ENCODE measurements around the gene LAMTOR5. TPM values are rescaled to one million over a fixed set of nuclear protein-coding genes. Genes with fewer than 3 reads are reported as not detected.
"Not testable (repeated sequence)": the region's sequence is repeated elsewhere in the genome, so short reads cannot be mapped to it uniquely, and the experiment has no call there.

Gene LAMTOR5
- polyA plus RNA-seq, 1 donor = 136 TPM

- peak; percentile 59 to 69 for DNase-seq
- WGBS (ENCODE audit: insufficient coverage, low lambda C conversion rate) = no CpG with 5 or more reads among the region's 4 CpGs
- no peak overlapping the region for H3K27ac ChIP-seq (ENCODE audit: low read length)
Observed at GRCh38 chr1:110412576-110412975, 5.1 kb upstream of the LAMTOR5 start.

DNA sequence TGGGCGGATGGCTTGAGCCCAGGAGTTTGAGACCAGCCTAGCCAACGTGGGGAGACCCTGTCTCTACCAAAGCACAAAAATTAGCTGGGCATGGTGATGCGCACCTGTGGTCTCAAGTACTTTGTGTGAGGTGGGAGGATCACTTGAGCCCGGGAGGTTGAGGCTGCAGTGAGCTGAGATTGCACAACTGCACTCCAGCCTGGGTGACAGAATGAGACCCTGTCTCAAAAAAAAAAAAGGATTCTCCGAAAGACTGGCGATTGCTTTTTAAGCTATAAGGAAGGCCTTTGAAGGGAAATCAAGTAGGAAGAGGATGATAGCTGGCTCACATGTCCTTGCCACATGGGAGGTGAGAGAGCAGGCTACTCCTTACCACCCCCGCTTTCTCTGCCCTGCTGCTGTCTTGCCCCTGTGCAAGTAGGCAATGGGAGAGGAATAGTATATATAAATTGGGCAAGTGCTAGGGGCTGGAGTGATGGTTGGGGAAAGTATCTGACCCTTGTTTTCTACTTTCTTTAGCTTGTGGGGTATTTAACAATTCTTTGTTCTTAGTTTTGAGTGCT is 3.8 kb upstream of the LAMTOR5 start:
- no peaks in the 10 kb centered on the region for H3K36me3 ChIP-seq (ENCODE audit: control insufficient read depth, insufficient read depth, low read length)
- no peaks in the 10 kb centered on the region for H3K9me3 ChIP-seq (ENCODE audit: control insufficient read depth, low read depth, low read length)
- H3K4me1 ChIP-seq (ENCODE audit: control insufficient read depth, insufficient read depth, low read length) = peaks cover 6% of the 10 kb centered on the region
- no peak for DNase-seq
- WGBS (ENCODE audit: insufficient coverage, low lambda C conversion rate) = no CpG with 5 or more reads among the region's 7 CpGs
- no peaks in the 10 kb centered on the region for H3K27me3 ChIP-seq (ENCODE audit: control insufficient read depth, insufficient read depth, low read length)
- H3K27ac ChIP-seq (ENCODE audit: low read length) = no peak overlapping the region
- H3K4me3 ChIP-seq (ENCODE audit: low read length) = no peak overlapping the region

More at GRCh38 chr1:110412576-110412975, 5.1 kb upstream of the LAMTOR5 start:
- Histone ChIP-seq H3K36me3 (ENCODE audit: control insufficient read depth, insufficient read depth, low read length) (no peaks in the 10 kb centered on the region), H3K4me1 (ENCODE audit: control insufficient read depth, insufficient read depth, low read length) (peaks cover 6% of the 10 kb centered on the region), H3K27me3 (ENCODE audit: control insufficient read depth, insufficient read depth, low read length) (no peaks in the 10 kb centered on the region), H3K4me3 (ENCODE audit: low read length) (no peak overlapping the region), H3K9me3 (ENCODE audit: control insufficient read depth, low read depth, low read length) (no peaks in the 10 kb centered on the region)

GRCh38 chr1:110409316-110409715 is 1.8 kb upstream of the LAMTOR5 start:
- peak overlapping the region; percentile 3 for H3K27ac ChIP-seq (ENCODE audit: low read length)
- no peaks in the 10 kb centered on the region for H3K27me3 ChIP-seq (ENCODE audit: control insufficient read depth, insufficient read depth, low read length)
- H3K36me3 ChIP-seq (ENCODE audit: control insufficient read depth, insufficient read depth, low read length) = peaks cover 3% of the 10 kb centered on the region
- peaks cover 6% of the 10 kb centered on the region for H3K4me1 ChIP-seq (ENCODE audit: control insufficient read depth, insufficient read depth, low read length)
- DNase-seq = peak; percentile 43 to 72
- H3K4me3 ChIP-seq (ENCODE audit: low read length) = no peak overlapping the region
- no peaks in the 10 kb centered on the region for H3K9me3 ChIP-seq (ENCODE audit: control insufficient read depth, low read depth, low read length)
- 100% methylated on average over 1 of the region's 6 CpGs for WGBS (ENCODE audit: insufficient coverage, low lambda C conversion rate)

DNA sequence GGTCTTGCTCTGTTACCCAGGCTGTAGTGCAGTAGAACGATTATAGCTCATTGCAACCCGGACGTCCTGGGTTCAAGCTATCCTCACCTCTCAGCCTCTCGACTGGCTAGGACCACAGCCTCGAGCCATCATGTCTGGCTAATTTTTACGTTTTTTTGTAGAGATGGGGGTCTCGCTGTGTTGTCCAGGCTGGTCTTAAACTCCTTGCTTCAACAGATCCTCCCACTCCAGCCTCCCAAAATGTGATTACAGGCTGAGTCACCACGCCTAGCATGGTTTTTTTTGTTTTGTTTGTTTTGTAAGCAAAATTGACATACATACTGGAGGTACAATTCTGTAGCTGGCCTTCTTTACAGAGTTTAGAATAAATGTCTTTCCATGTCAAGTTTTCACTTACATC is 994 bp upstream of the LAMTOR5 start:
- H3K27me3 ChIP-seq (ENCODE audit: control insufficient read depth, insufficient read depth, low read length) = no peaks in the 10 kb centered on the region
- peaks cover 10% of the 10 kb centered on the region for H3K36me3 ChIP-seq (ENCODE audit: control insufficient read depth, insufficient read depth, low read length)
- 100% methylated on average over 1 of the region's 8 CpGs for WGBS (ENCODE audit: insufficient coverage, low lambda C conversion rate)
- no peak for DNase-seq
- H3K9me3 ChIP-seq (ENCODE audit: control insufficient read depth, low read depth, low read length) = no peaks in the 10 kb centered on the region
- no peak overlapping the region for H3K4me3 ChIP-seq (ENCODE audit: low read length)
- peaks cover 6% of the 10 kb centered on the region for H3K4me1 ChIP-seq (ENCODE audit: control insufficient read depth, insufficient read depth, low read length)
- H3K27ac ChIP-seq (ENCODE audit: low read length) = peak overlapping the region; percentile 3

GRCh38 chr1:110406407-110406806 is 1.1 kb downstream of the LAMTOR5 start:
- WGBS (ENCODE audit: insufficient coverage, low lambda C conversion rate) = no CpG with 5 or more reads among the region's 15 CpGs
- H3K36me3 ChIP-seq (ENCODE audit: control insufficient read depth, insufficient read depth, low read length) = peaks cover 30% of the 10 kb centered on the region
- not testable (repeated sequence) for H3K4me1 ChIP-seq (ENCODE audit: control insufficient read depth, insufficient read depth, low read length); DNase-seq; H3K9me3 ChIP-seq (ENCODE audit: control insufficient read depth, low read depth, low read length); H3K27me3 ChIP-seq (ENCODE audit: control insufficient read depth, insufficient read depth, low read length)
- H3K4me3 ChIP-seq (ENCODE audit: low read length) = peak overlapping the region; percentile 91
- peak overlapping the region; percentile 86 for H3K27ac ChIP-seq (ENCODE audit: low read length)

DNA sequence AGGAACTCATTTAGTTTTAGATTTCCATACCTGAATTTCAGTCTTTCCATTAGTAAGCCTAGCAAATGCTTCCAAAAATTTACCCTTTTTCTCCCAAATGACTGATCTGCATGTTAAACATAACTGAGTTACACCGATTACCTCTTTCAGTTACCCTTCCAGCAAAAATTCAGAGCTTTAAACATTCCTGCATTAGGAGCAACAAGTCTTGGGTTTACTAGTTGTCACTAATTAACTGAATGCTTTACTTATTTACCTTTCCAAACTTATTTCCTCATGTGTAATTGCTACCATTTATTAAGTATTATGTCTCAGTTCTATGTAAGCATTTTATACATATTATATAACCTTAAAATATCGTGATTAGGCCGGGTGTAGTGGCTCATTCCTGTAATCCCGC is 3.1 kb downstream of the LAMTOR5 start:
- Histone ChIP-seq H3K9me3 (ENCODE audit: control insufficient read depth, low read depth, low read length) (no peaks in the 10 kb centered on the region), H3K27me3 (ENCODE audit: control insufficient read depth, insufficient read depth, low read length) (no peaks in the 10 kb centered on the region), H3K36me3 (ENCODE audit: control insufficient read depth, insufficient read depth, low read length) (peaks cover 42% of the 10 kb centered on the region), H3K4me3 (ENCODE audit: low read length) (no peak overlapping the region), H3K4me1 (ENCODE audit: control insufficient read depth, insufficient read depth, low read length) (peaks cover 6% of the 10 kb centered on the region), H3K27ac (ENCODE audit: low read length) (no peak overlapping the region)
- WGBS (ENCODE audit: insufficient coverage, low lambda C conversion rate) = no CpG with 5 or more reads among the region's 4 CpGs
- no peak for DNase-seq

- H3K27ac ChIP-seq (ENCODE audit: low read length) = no peak overlapping the region
- H3K9me3 ChIP-seq (ENCODE audit: control insufficient read depth, low read depth, low read length) = no peaks in the 10 kb centered on the region
- H3K4me3 ChIP-seq (ENCODE audit: low read length) = no peak overlapping the region
- peaks cover 6% of the 10 kb centered on the region for H3K4me1 ChIP-seq (ENCODE audit: control insufficient read depth, insufficient read depth, low read length)
- H3K27me3 ChIP-seq (ENCODE audit: control insufficient read depth, insufficient read depth, low read length) = no peaks in the 10 kb centered on the region
- peaks cover 43% of the 10 kb centered on the region for H3K36me3 ChIP-seq (ENCODE audit: control insufficient read depth, insufficient read depth, low read length)
- WGBS (ENCODE audit: insufficient coverage, low lambda C conversion rate) = 100% methylated on average over 1 of the region's 5 CpGs
- no peak for DNase-seq
Observed at GRCh38 chr1:110403805-110404204, 3.7 kb downstream of the LAMTOR5 start.

DNA sequence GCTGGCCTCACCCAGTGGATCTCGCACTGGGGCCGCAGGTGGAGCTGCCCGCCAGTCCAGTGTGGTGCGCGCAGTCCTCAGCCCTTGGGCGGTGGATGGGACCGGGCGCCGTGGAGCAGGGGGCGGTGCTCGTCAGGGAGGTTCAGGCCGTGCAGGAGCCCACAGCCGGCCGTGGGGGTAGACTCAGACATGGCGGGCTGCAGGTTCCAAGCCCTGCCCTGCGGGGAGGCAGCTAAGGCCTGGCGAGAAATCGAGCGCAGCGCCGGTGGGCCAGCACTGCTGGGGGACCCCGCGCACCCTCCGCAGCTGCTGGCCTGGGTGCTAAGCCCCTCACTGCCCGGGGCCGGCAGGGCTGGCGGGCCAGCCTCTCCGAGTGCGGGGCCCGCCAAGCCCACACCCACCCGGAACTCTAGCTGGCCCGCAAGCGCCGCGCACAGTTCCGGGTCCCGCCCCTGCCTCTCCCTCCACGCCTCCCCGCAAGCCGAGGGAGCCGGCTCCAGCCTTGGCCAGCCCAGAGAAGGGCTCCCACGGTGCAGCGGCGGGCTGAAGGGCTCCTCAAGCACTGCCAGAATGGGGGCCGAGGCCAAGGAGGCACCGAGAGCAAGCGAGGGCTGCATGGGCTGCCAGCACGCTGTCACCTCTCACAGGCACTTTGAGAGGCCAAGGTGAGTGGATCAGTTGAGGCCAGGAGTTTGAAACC is 11.1 kb downstream of the LAMTOR5 start:
- H3K27me3 ChIP-seq (ENCODE audit: control insufficient read depth, insufficient read depth, low read length); H3K9me3 ChIP-seq (ENCODE audit: control insufficient read depth, low read depth, low read length); H3K4me3 ChIP-seq (ENCODE audit: low read length); H3K27ac ChIP-seq (ENCODE audit: low read length); DNase-seq: not testable (repeated sequence)
- WGBS (ENCODE audit: insufficient coverage, low lambda C conversion rate) = no CpG with 5 or more reads among the region's 48 CpGs
- H3K36me3 ChIP-seq (ENCODE audit: control insufficient read depth, insufficient read depth, low read length) = peaks cover 13% of the 10 kb centered on the region
- H3K4me1 ChIP-seq (ENCODE audit: control insufficient read depth, insufficient read depth, low read length) = peaks cover 24% of the 10 kb centered on the region

- Histone ChIP-seq H3K27ac (ENCODE audit: low read length) (peak overlapping the region; percentile 88), H3K27me3 (ENCODE audit: control insufficient read depth, insufficient read depth, low read length) (no peaks in the 10 kb centered on the region), H3K9me3 (ENCODE audit: control insufficient read depth, low read depth, low read length) (peaks cover 2% of the 10 kb centered on the region), H3K4me1 (ENCODE audit: control insufficient read depth, insufficient read depth, low read length) (peaks cover 32% of the 10 kb centered on the region), H3K36me3 (ENCODE audit: control insufficient read depth, insufficient read depth, low read length) (peaks cover 1% of the 10 kb centered on the region), H3K4me3 (ENCODE audit: low read length) (no peak overlapping the region)
- no CpG with 5 or more reads among the region's 3 CpGs for WGBS (ENCODE audit: insufficient coverage, low lambda C conversion rate)
- DNase-seq = no peak
Observed at GRCh38 chr1:110394493-110394820, 13.0 kb downstream of the LAMTOR5 start.

- peak; percentile 83 to 94 for DNase-seq
- Histone ChIP-seq H3K27ac (ENCODE audit: low read length) (peak overlapping the region; percentile 88), H3K36me3 (ENCODE audit: control insufficient read depth, insufficient read depth, low read length) (no peaks in the 10 kb centered on the region), H3K9me3 (ENCODE audit: control insufficient read depth, low read depth, low read length) (peaks cover 2% of the 10 kb centered on the region), H3K4me1 (ENCODE audit: control insufficient read depth, insufficient read depth, low read length) (peaks cover 32% of the 10 kb centered on the region), H3K4me3 (ENCODE audit: low read length) (no peak overlapping the region), H3K27me3 (ENCODE audit: control insufficient read depth, insufficient read depth, low read length) (no peaks in the 10 kb centered on the region)
- WGBS (ENCODE audit: insufficient coverage, low lambda C conversion rate) = no CpG with 5 or more reads among the region's 3 CpGs
Observed at GRCh38 chr1:110393691-110394492, 13.6 kb downstream of the LAMTOR5 start.

Measured in large intestine (tissue), 3 donors.